Measurements from ENCODE around the gene MAMDC4. TPM values are rescaled to one million over a fixed set of nuclear protein-coding genes. Genes with fewer than 3 reads are reported as not detected.
"Not testable (repeated sequence)": the region's sequence is repeated elsewhere in the genome, so short reads cannot be mapped to it uniquely, and the experiment has no call there.

Gene MAMDC4
- total and polyA plus RNA-seq, 2 of the 8 experiments (the other 6 are each of a cell fraction or from before 2014, with no cell fraction given), result 3.1 to 4.5 TPM

- H3K4me1 ChIP-seq (replicated peaks in 1 of 4; ENCODE audit: control insufficient read depth in 3 of 4, insufficient read depth in 4 of 4, low read length in 3 of 4); FAIRE-seq; H3K27me3 ChIP-seq (replicated peaks in 1 of 4; ENCODE audit: control insufficient read depth in 3 of 4, extremely low read depth in 1 of 4, insufficient read depth in 3 of 4, low read length in 3 of 4); H4K8ac ChIP-seq (ENCODE audit: extremely low read depth, insufficient read depth, low read length); H2AK5ac ChIP-seq (ENCODE audit: low read depth, low read length); H3K14ac ChIP-seq (ENCODE audit: insufficient read length); DNase-seq (ENCODE audit: low read depth in 1 of 2, low spot score in 2 of 2); H2BK20ac ChIP-seq (ENCODE audit: low read length); H2AFZ ChIP-seq (ENCODE audit: low read length); H3K27ac ChIP-seq (ENCODE audit: low read depth, low read length); H2BK120ac ChIP-seq (replicated peaks; ENCODE audit: low read depth, low read length); H4K5ac ChIP-seq (ENCODE audit: insufficient read length, low read depth, low read length); H3K23me2 ChIP-seq (ENCODE audit: low read depth, low read length); H3K9ac ChIP-seq (replicated peaks in 1 of 4; ENCODE audit: extremely low read depth in 1 of 4, low read depth in 3 of 4, low read length in 3 of 4); H3K56ac ChIP-seq (replicated peaks; ENCODE audit: insufficient read length, low read depth, low read length); H4K91ac ChIP-seq (replicated peaks; ENCODE audit: insufficient read length, low read length); H3K4ac ChIP-seq (replicated peaks; ENCODE audit: insufficient read length, low read depth, low read length); H2BK5ac ChIP-seq (ENCODE audit: low read depth, low read length); H2BK12ac ChIP-seq (ENCODE audit: low read depth, low read length); H3K18ac ChIP-seq (ENCODE audit: extremely low read depth, low read length); H2BK15ac ChIP-seq (ENCODE audit: low read length); H3K23ac ChIP-seq (ENCODE audit: insufficient read length): not testable (repeated sequence)
- POLR2A ChIA-PET (ENCODE audit: partially characterized antibody), result interaction anchor here (1.0 to 3.5 kb wide), 4 partner anchors 8 to 31 kb away, joined by 3 to 12 read pairs (median 5); no protein-coding TSS in a partner anchor
- Histone ChIP-seq H3K4me3 (ENCODE audit: extremely low read depth in 1 of 4, insufficient read depth in 2 of 4, low read depth in 3 of 4, low read length in 4 of 4) (peak overlapping the region in 3 of 4 experiments; percentile 30 to 99 (median 89); a peak in 5 of 8 replicates), H3K9me3 (ENCODE audit: insufficient read depth in 2 of 2, low read depth in 1 of 2, low read length in 1 of 2) (peaks cover 21 to 26% of the 10 kb centered on the region in 2 experiments; a peak in 3 of 4 replicates), H4K20me1 (replicated peaks in 1 of 2; ENCODE audit: control insufficient read depth in 1 of 2, insufficient read depth in 2 of 2, low read length in 2 of 2) (peaks cover 7 to 24% of the 10 kb centered on the region in 2 experiments), H3K79me1 (ENCODE audit: low read depth, low read length) (peaks cover 10% of the 10 kb centered on the region), H3K79me2 (ENCODE audit: control insufficient read depth in 1 of 2, insufficient read depth in 2 of 2, low read length in 2 of 2) (peaks cover 5 to 17% of the 10 kb centered on the region in 2 experiments; a peak in 3 of 4 replicates), H3K4me2 (ENCODE audit: insufficient read depth in 1 of 2, low read depth in 2 of 2, low read length in 2 of 2) (peak overlapping the region; percentile 51 to 76; a peak in 3 of 4 replicates), H3K36me3 (ENCODE audit: control insufficient read depth in 2 of 4, insufficient read depth in 4 of 4, low read length in 3 of 4) (peaks cover 9 to 24% (median 20%) of the 10 kb centered on the region in 4 experiments)
- 92% methylated on average over 29 of the region's 29 CpGs; no CpG with 5 or more reads in 1 of the 2 experiments for WGBS, 2 experiments (ENCODE audit: extremely low coverage in 1 of 2, insufficient coverage in 1 of 2, insufficient read length in 1 of 2, insufficient replicate concordance in 2 of 2, low coverage in 1 of 2, low lambda C conversion rate in 2 of 2, missing lambda C conversion rate in 1 of 2)
- CTCF ChIA-PET (ENCODE audit: partially characterized antibody), result interaction anchor here (1.1 kb wide), 1 partner anchor 18 kb away, joined by 3 read pairs; no protein-coding TSS in a partner anchor
These were observed 14.8 kb downstream of the MAMDC4 start for GRCh38 chr9:136866898-136867421.

Measured in H1 (cell line).